ENCODE data around the gene GPR62. TPM values are rescaled to one million over a fixed set of nuclear protein-coding genes. Genes with fewer than 3 reads are reported as not detected.
A peak's percentile ranks its signal among the peaks of the same experiment; 100 is the strongest.

Gene GPR62
- total RNA-seq, 1 donor from 2014 or later = not detected

DNA sequence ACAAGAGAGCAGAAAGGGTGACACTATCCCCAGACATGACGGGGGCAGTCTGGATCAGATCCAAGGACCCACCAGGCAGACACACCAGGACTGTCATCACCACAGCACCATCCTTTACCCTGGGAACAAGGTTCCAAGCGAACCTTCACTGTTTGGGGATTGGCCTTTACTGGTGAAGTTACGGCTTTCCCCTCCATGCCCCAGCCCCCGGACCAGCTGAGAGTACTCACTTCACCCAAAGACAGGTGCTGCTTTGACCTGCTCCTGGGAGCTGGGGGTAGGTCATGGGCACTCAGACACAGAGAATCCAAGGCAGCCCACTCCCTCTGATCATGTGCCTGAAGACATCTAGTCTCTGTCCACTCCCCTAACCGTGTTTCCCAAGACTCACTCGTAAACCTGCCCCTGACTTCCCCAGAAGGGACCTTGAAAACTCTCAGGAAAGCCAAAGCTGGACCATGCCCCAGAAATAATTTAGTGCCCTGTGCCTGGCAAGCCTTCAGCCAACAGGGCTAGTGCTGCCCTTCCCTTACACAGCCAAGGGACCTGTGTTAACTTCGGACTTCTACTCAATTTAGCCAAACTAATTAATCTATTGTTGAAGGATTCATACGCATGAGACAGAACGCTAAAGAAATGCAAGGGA is 16.3 kb upstream of the GPR62 start:
- DNase-seq (ENCODE audit: low read depth in 2 of 2) = no peak

DNA sequence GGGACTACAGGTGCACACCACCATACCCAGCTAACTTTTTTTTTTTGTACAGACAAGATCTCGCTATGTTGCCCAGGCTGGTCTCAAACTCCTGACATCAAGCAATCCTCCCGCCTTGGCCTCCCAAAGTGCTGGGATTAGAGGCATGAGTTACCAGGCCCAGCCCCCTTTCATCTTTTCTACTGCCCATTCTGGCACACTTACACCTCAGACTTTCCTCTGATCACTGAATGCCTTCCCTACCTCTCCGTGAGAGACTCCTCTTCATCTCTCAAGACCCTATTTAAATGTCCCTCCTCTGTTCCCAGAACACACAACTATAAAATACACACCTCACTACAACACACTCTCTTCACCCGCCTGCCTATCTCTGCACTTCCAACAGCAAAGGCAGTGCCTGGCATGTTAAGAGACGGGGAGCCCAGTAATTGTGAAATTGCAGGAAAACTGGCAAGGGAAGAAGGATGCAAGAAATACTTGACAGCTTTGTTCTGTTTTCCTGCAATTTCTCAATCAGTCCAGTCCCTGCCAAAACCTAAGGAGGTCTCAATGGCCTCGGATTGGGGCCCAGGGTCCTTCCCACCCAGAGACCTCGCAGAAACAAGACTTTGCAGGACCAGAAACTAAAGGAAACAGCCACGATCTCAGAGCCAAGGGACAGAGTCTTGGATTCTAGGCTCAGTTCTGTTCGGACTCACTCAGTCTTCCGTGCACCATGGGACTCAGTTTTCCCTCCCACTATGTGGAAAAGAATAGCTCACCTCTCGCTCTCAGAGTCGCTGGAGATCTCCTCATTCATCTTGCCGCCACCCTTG is 14.3 kb upstream of the GPR62 start:
- no peak for DNase-seq (ENCODE audit: low read depth in 2 of 2)

DNA sequence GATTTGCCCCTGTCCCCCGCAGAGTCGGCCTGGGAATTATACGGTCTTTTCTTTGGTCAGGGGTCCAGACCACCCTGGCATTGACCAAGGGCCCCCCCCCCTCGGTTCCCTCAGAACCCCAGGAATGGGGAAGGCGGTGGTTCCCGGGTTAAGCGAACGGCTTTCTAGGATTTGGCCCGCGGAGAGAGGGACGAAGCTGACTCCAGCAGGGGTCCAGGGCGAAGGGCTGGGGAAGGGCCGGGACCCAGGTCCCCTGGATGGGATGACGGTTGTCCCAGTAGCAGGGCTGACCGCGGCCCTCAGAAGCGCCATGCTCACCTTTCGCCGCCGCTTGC is 13.8 kb upstream of the GPR62 start:
- DNase-seq (ENCODE audit: low read depth in 2 of 2) = no peak

DNA sequence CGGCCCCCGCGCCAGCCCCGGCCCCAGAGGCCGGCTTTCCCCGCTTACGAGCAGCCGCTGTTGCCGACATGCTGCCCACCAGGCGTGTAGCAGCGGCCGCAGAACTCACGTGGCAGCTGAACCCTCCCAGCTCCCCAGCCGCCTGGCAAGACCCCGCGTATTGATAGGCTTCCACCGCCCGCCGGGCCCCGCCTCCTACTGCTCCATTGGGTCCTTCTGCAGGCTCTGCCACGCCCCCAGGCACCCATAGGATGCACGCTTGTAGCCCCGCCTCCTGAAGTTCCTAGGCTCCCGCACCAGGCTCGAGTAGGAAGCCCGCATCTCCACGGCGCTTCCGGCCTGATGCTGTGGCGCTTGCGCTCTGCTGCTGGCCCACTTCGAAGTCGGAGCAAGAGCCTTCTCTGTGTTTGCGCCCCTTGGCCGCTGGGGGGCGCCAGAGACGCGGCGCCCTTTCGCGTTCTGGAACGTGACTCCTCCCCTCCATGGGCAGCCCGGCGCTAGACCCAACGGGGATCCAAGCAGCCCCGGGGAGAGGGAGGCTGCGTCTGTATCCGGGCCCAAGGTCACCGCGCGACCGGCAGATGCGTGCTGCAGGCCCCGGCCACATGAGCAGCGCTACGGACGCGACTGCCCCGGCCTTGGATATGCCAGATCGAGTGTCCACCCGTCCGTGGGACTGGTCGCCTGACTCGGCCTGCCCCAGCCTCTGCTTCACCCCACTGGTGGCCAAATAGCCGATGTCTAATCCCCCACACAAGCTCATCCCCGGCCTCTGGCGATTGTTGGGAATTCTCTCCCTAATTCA is 13.2 kb upstream of the GPR62 start, which contains the start of the genes PARP3 and RRP9:
PARP3 (plus strand) TSS at position 566 of the 805 bp plus-strand sequence. CDS start 993 bp downstream, outside the sequence.
RRP9 (minus strand) TSS at position 107 of the 805 bp plus-strand sequence; CDS start at position 70, 37 bp downstream.
- DNase-seq (ENCODE audit: low read depth in 2 of 2) = peak; percentile 99 to 100

DNA sequence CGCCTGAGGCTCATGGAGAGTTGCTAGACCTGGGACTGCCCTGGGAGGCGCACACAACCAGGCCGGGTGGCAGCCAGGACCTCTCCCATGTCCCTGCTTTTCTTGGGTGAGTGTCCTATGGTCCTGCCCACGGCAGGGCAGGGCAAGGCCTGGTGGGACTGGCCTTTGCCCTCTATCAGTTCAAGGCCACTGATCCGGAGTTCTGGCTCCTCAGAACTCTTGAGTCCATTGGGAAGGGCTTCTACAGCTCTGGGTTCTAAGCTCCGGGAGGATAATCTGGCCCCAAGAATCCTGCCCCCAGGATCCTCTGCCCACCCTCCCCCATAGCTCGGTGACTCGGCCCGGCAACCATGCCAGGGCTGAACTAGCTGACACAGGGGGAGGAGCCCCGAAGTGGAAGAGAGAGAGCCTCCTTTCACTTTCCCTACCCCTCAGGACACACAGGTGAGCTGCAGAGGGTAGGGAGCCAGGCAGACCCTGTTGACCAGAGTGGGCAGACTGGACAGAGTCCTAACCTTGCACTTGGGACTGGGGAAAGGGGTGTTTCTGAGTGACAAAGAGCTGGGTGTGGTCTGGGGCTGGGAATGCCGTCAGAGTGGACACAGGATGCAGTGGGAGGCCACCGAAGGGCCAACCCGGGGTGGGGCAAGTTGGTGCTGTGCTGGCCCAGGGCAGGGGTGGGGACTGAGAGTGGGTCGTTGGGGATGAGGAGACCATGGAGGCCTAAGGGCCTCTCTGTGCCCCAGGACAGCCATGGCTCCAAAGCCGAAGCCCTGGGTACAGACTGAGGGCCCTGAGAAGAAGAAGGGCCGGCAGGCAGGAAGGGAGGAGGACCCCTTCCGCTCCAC is 12.4 kb upstream of the GPR62 start:
- DNase-seq (ENCODE audit: low read depth in 2 of 2) = peak in 1 of 2 donors; percentile 23

DNA sequence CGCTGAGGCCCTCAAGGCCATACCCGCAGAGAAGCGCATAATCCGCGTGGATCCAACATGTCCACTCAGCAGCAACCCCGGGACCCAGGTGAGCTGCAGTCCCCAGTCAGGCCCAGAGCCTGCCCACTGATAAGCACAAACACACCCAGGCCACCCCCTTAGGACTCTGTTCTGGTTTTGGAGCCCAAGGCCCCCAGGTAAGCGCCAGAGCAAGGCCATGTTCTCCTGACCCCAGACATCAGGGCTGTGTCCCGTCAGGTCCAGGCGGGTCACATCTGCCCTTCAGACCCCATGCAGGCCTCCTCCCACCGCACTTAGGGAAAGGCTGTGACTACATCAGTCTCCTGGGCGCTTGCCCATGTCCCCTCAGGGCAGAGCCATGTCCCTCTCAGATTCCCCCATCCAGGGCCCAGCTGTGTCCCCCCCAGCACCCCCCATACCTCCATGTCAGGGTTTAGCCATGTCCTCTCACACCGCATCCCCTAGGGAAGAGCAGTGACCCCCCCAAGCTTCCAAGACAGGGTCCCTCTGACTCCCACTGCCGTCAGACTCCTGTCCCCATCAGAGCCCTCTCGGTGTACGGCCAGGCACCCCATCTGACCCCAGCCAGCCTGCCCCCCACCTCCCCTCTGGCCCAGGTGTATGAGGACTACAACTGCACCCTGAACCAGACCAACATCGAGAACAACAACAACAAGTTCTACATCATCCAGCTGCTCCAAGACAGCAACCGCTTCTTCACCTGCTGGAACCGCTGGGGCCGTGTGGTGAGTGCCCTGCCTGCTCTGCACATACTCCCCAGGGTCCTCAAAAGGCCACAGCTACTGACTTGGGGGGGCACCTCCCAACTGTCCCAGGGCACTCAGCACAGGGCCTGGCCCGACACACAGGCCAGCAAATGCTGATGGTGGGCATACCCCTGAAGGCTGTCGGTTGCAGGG is 11.5 kb upstream of the GPR62 start:
- DNase-seq (ENCODE audit: low read depth in 2 of 2) = no peak

DNA sequence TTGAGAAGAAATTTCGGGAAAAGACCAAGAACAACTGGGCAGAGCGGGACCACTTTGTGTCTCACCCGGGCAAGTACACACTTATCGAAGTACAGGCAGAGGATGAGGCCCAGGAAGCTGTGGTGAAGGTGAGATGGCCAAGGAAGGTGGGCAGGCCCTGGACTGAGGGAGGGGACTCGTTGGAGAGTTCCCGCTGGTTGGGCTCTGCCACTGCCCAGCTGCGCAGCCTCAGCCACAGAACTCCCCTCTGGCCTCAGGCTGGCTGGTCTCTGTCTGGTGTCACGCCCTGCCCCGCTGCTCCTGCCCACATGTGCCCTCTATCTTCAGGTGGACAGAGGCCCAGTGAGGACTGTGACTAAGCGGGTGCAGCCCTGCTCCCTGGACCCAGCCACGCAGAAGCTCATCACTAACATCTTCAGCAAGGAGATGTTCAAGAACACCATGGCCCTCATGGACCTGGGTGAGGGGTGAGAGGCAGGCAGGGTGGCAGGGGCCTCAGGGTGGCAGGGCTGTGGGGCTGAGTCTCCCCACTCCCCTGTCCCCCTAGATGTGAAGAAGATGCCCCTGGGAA is 10.6 kb upstream of the GPR62 start:
- no peak for DNase-seq (ENCODE audit: low read depth in 2 of 2)

DNA sequence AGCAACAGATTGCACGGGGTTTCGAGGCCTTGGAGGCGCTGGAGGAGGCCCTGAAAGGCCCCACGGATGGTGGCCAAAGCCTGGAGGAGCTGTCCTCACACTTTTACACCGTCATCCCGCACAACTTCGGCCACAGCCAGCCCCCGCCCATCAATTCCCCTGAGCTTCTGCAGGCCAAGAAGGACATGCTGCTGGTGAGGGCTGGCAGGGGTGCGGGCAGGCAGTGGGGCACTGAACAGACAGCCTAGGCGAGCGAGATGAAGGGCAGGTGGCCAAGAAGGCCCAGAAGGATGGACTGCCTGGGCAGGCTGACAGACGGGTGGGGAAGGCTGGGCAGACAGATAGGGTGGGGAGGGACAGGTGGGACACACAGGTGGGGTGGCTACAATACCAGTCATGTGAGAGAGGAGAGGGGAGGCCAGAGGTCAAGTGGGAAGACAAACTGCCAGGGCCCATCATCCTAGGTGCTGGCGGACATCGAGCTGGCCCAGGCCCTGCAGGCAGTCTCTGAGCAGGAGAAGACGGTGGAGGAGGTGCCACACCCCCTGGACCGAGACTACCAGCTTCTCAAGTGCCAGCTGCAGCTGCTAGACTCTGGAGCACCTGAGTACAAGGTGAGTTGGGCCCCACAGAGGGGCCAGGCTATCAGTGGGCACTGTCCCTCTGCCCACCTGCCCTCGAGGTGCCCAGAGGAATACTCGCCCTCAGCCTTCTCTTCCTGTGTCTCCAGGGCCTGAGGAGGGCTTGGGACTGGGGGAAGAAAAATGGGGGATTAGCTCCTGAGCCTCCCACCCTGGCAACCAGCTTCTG is 9.9 kb upstream of the GPR62 start:
- no peak for DNase-seq (ENCODE audit: low read depth in 2 of 2)

DNA sequence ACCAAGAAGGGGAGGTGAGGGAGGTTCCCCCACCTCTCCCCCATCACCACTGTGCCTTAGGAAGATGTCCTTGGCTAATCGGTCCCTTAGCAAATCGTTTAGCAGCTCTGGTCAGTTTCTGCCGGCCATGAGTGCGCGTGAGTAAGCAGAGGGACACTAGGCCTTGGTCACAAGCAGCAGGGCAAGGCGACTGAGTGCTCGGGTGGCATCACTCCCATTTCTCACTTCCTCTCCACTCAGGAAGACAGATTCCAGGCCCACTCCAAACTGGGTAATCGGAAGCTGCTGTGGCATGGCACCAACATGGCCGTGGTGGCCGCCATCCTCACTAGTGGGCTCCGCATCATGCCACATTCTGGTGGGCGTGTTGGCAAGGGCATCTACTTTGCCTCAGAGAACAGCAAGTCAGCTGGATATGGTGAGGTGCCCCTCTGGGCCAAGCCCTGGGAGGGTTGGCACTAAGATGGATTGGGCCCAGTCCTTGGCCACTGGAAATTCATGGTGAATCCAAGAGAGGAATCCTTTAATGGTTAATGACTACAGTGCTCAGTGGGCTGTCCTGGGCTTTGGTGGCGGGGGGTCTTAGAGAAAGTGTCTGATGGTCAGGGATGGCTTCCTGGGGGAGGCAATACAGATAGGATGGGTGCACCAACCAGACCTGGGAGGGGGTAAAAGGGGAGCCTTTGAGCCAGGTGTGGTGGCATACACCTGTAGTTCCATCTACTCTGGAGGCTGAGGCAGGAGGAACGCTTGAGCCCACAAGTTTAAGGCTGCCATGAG is 9.1 kb upstream of the GPR62 start:
- no peak for DNase-seq (ENCODE audit: low read depth in 2 of 2)

DNA sequence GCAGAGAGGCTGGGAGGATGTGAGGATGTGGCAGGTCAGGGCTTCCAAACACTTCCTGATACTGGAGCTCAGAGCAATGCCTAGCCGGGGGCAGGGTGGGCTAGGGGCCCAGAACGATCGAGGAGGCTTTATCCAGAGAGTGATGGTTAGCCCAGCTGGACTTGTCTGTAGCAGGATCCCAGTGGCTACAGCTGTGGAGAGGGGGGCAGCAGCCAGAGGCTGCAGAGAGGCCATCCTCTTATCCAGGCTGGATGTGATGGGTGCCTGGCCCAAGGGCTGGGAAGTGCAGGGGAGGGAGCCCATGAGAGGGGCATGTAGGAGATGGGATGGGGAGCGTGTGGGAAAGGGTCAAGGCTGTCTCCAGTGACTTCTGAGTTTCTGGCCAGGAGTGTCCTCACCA is 8.4 kb upstream of the GPR62 start:
- no peak for DNase-seq (ENCODE audit: low read depth in 2 of 2)

DNA sequence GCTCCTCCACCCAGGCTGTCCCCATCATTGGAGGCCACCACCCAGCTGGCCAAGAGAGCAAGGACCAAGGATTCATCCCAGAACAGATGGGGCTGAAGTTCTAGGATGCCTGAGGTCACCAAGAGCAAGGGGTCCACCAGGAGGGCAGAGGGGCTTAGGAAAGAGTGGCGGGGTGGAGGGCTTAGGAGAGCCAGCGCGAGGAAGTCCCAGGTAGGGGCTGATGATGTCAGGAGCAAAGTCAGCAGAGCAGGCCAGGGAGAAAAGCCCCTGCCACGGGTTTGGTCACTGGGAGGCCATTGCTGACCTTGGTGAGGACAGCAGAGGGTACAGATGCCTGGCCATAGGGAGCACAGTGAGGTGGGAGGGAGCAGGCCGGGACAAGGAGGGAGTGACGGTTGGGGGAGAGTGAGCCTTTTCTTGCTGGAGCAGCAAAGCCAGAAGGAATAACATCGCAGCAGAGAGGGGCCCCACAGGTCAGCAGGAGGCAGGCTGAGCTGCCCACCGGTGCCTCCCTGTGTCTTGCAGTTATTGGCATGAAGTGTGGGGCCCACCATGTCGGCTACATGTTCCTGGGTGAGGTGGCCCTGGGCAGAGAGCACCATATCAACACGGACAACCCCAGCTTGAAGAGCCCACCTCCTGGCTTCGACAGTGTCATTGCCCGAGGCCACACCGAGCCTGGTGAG is 7.8 kb upstream of the GPR62 start:
- no peak for DNase-seq (ENCODE audit: low read depth in 2 of 2)

DNA sequence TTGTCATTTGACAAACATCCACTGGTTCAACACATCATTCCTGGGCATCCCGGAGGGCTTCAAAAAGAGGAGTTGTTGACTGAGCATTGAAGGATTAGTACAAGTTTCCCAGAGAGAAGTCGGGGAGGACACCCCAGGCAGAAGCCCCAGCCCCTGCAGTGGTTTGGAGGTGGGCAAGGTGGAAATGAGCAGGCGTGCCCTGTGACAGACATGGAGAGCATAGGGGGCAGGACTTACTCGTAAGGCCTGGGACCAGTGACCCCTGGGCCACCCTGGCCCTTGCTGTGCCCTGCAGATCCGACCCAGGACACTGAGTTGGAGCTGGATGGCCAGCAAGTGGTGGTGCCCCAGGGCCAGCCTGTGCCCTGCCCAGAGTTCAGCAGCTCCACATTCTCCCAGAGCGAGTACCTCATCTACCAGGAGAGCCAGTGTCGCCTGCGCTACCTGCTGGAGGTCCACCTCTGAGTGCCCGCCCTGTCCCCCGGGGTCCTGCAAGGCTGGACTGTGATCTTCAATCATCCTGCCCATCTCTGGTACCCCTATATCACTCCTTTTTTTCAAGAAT is 7.1 kb upstream of the GPR62 start:
- no peak for DNase-seq (ENCODE audit: low read depth in 2 of 2)

DNA sequence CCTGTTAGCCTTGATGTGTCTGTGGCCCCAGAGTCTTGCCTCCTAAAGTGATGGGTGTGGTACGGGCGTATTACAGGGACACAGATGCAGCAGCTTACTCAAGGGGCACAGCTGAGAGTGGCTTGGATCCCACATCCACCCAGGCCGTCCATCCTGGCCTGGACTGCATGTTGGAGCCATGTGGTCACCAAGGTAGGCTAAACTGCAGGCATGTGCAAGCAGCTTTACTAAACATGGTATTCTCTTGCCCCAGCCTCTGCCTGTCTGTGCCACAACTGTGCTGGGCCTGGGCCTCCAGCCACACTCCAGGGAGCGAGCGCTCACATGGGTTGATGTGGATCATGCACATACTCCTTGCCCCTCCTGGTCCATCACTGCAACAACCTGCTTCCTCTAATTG is 6.1 kb upstream of the GPR62 start:
- DNase-seq (ENCODE audit: low read depth in 2 of 2) = no peak

DNA sequence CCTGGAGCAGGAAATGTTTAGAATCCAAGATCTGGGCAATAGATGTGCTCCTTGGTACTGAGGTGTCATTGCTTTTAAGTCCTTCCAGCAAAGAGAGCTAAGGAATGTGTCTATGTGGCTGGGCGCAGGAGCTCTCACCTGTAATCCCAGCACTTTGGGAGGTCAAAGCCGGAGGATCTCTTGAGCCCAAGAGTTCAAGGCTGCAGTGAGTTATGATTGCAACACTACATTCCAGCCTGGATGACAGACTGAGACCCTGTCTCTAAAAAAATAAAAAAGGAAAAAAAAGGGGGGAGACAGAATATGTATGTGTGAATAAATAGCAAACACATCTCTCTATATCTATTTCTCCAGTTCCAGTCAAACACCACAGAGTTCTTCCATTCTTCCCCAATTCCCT is 4.3 kb upstream of the GPR62 start:
- no peak for DNase-seq (ENCODE audit: low read depth in 2 of 2)

DNA sequence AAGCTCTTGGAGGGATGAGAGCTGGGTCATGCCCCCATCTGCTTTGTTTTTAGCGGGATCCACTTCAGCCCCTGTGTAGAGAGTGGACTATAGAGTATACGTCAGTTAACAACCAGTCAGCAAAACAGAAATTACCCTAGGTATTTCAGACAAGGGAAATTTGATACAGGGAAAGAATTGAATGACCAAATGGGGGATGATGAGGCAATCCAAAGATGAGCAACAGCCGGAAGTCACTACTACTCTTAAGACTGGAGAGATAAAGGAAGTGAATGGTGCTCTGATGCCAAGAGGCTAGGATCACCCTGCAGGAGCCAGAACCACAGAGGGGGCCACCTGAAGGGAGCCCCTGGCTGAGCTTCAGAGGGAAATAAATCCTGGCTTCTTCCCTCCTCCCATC is 1.7 kb upstream of the GPR62 start:
- DNase-seq (ENCODE audit: low read depth in 2 of 2) = no peak

DNA sequence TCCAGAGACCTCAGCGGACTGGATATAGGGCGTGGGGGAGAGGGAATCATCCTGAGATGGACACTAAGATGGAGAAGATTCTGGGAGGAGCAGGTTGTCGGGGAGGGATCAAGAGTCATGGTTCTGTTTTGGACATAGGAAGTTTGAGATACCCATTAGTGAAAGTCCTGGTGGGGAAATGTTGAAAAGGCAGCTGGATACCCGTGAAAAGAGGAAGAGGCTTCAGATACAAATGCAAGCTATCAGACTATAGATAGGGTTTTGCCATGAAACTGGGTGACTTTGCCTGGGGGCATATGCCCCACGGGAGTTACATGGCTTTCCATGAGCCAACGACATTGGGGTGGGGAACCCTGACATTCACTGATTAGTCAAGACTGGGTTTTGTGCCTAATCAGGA is 1.1 kb upstream of the GPR62 start:
- no peak for DNase-seq (ENCODE audit: low read depth in 2 of 2)

DNA sequence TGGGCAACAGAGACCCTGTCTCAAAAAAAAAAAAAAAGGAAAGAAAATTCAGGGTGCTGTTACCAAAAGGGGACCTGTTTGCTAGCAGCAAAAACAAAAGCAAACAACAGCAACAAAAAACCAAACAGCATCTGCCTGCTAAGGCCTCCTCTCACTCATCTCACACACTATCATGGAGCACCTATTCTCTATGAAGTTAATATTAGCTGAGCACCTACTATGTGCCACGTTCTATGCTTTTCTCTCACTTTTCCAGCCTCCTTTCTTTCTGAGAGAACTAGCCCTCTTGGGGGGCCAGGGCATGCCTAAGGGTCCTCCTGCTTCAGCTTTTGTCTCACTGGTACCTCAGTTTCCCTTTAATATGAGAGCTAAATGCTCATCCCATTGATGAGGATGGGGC is 468 bp upstream of the GPR62 start:
- no peak for DNase-seq (ENCODE audit: low read depth in 2 of 2)
